ENCODE measurements around the gene CCNH. TPM values are rescaled to one million over a fixed set of nuclear protein-coding genes. Genes with fewer than 3 reads are reported as not detected.

The CCNH gene
- total RNA-seq, 1 experiment from 2014 or later, result 63.2 TPM

GRCh38 chr5:87347841-87348240 is 64.9 kb downstream of the CCNH start:
- H3K9me2 ChIP-seq (ENCODE audit: insufficient read depth), result no peaks in the 10 kb centered on the region
- no peaks in the 10 kb centered on the region for H3K9me3 ChIP-seq (ENCODE audit: control insufficient read depth in 1 of 2, insufficient read depth in 1 of 2, low read depth in 1 of 2, low read length in 2 of 2)
- no peaks in the 10 kb centered on the region for H4K20me1 ChIP-seq (ENCODE audit: insufficient read depth)
- no peak overlapping the region for H3K4me3 ChIP-seq (replicated peaks in 1 of 2; ENCODE audit: low read depth in 1 of 2, low read length in 2 of 2)
- RAD21 ChIA-PET (ENCODE audit: low non-redundant PET in 1 of 2, low total read pairs in 2 of 2, uncharacterized antibody in 2 of 2, unreplicated experiment in 2 of 2), result no interaction called here
- no peaks in the 10 kb centered on the region for H3K4me1 ChIP-seq (ENCODE audit: control insufficient read depth in 1 of 2, insufficient read depth in 2 of 2, low read length in 2 of 2)
- intact Hi-C loops (cut with micrococcal nuclease), result no loop called here
- no TSS peak for BruUV-seq (replicated peaks)
- TF ChIP-seq EZH2phosphoT487 (IDR thresholded peaks at IDR 0.05; ENCODE audit: borderline replicate concordance) (no peak), RAD21 (IDR thresholded peaks at IDR 0.05; ENCODE audit: low read depth) (no peak), POLR2A (IDR thresholded peaks at IDR 0.05; ENCODE audit: borderline replicate concordance, extremely low read depth, insufficient read depth, insufficient read length) (no peak), CTCF (IDR thresholded peaks at IDR 0.05 in 2 of 3, conservative IDR thresholded peaks at IDR 0.05 in 1 of 3; ENCODE audit: borderline replicate concordance in 1 of 3, insufficient read depth in 1 of 3, low read depth in 2 of 3, low read length in 2 of 3) (no peak), FOSL1 (IDR thresholded peaks at IDR 0.05; ENCODE audit: low read depth) (no peak)
- peaks cover 0 to 10% of the 10 kb centered on the region in 2 experiments; a peak in 1 of 4 replicates for H3K36me3 ChIP-seq (ENCODE audit: control insufficient read depth in 1 of 2, insufficient read depth in 2 of 2, low read length in 2 of 2)
- no peak overlapping the region for H3K9ac ChIP-seq (ENCODE audit: low read length)
- H3K27ac ChIP-seq (ENCODE audit: low read depth, low read length), result no peak overlapping the region
- DNase-seq (ENCODE audit: low read depth, low spot score), result no peak
- no peak overlapping the region for H3K4me2 ChIP-seq (ENCODE audit: low read length)
- no peak for ATAC-seq
- POLR2A ChIA-PET, result no interaction called here
- CTCF ChIA-PET, result no interaction called here
- no peaks in the 10 kb centered on the region for H3K79me2 ChIP-seq (ENCODE audit: insufficient read depth, low read length)
- no peak overlapping the region for H2AFZ ChIP-seq (ENCODE audit: low read depth, low read length, poor library complexity, severe bottlenecking)
- no peaks in the 10 kb centered on the region for H3K27me3 ChIP-seq (ENCODE audit: insufficient read depth, low read length)

- Histone ChIP-seq H3K27me3 (ENCODE audit: insufficient read depth, low read length) (no peaks in the 10 kb centered on the region), H3K27ac (ENCODE audit: low read depth, low read length) (no peak overlapping the region), H3K4me1 (ENCODE audit: control insufficient read depth in 1 of 2, insufficient read depth in 2 of 2, low read length in 2 of 2) (no peaks in the 10 kb centered on the region), H3K4me2 (ENCODE audit: low read length) (no peak overlapping the region), H3K9me3 (ENCODE audit: control insufficient read depth in 1 of 2, insufficient read depth in 1 of 2, low read depth in 1 of 2, low read length in 2 of 2) (no peaks in the 10 kb centered on the region), H3K9me2 (ENCODE audit: insufficient read depth) (no peaks in the 10 kb centered on the region), H3K9ac (ENCODE audit: low read length) (no peak overlapping the region), H2AFZ (ENCODE audit: low read depth, low read length, poor library complexity, severe bottlenecking) (no peak overlapping the region), H4K20me1 (ENCODE audit: insufficient read depth) (no peaks in the 10 kb centered on the region), H3K4me3 (replicated peaks in 1 of 2; ENCODE audit: low read depth in 1 of 2, low read length in 2 of 2) (no peak overlapping the region), H3K36me3 (ENCODE audit: control insufficient read depth in 1 of 2, insufficient read depth in 2 of 2, low read length in 2 of 2) (peaks cover 0 to 10% of the 10 kb centered on the region in 2 experiments; a peak in 1 of 4 replicates), H3K79me2 (ENCODE audit: insufficient read depth, low read length) (no peaks in the 10 kb centered on the region)
- ChIA-PET CTCF (no interaction called here), RAD21 (ENCODE audit: low non-redundant PET in 1 of 2, low total read pairs in 2 of 2, uncharacterized antibody in 2 of 2, unreplicated experiment in 2 of 2) (no interaction called here), POLR2A (no interaction called here)
- ATAC-seq (no peak), DNase-seq (ENCODE audit: low read depth, low spot score) (no peak)
- intact Hi-C loops (cut with micrococcal nuclease), result no loop called here
- BruUV-seq (replicated peaks), result no TSS peak
- TF ChIP-seq RAD21 (IDR thresholded peaks at IDR 0.05; ENCODE audit: low read depth), result no peak
- no peak for TF ChIP-seq SIN3A (IDR thresholded peaks at IDR 0.05; ENCODE audit: low read depth)
- TF ChIP-seq FOSL1 (IDR thresholded peaks at IDR 0.05; ENCODE audit: low read depth), result no peak
- TF ChIP-seq CBX3 (IDR thresholded peaks at IDR 0.05; ENCODE audit: low read depth), result no peak
- TF ChIP-seq SP1 (IDR thresholded peaks at IDR 0.05; ENCODE audit: low read depth), result no peak
- no peak for TF ChIP-seq ELF1 (IDR thresholded peaks at IDR 0.05; ENCODE audit: borderline replicate concordance, low read depth)
- no peak for TF ChIP-seq ZBTB33 (IDR thresholded peaks at IDR 0.05; ENCODE audit: extremely low read depth, insufficient replicate concordance, low read length)
- no peak for TF ChIP-seq TCF7L2 (IDR thresholded peaks at IDR 0.05; ENCODE audit: borderline replicate concordance, extremely low read depth, insufficient read depth, insufficient read length)
- no peak for TF ChIP-seq EZH2 (IDR thresholded peaks at IDR 0.05)
- no peak for TF ChIP-seq EZH2phosphoT487 (IDR thresholded peaks at IDR 0.05; ENCODE audit: borderline replicate concordance)
- TF ChIP-seq POLR2AphosphoS5 (IDR thresholded peaks at IDR 0.05; ENCODE audit: low read depth, low read length), result no peak
- no peak for TF ChIP-seq ATF3 (IDR thresholded peaks at IDR 0.05)
Measured at GRCh38 chr5:87347272-87347671, 65.5 kb downstream of the CCNH start.

Data from HCT116 (cell line).